IMR-90 (cell line): ENCODE results near the gene CALML4. TPM values are rescaled to one million over a fixed set of nuclear protein-coding genes. Genes with fewer than 3 reads are reported as not detected.

Source experiments
- ATAC-seq: fragments of 200-7000 bp; cut with Tn5 transposase; 2 replicates; pipeline ENCODE4 v1.9.1; 2020; ENCODE audit warnings: low read depth, mild to moderate bottlenecking, moderate library complexity
- BruUV-seq: library from RNA; stranded (reverse); fragments of 400-500 nt; replicated peaks from 2 replicates; lab custom pipeline; 2021; lab: Mats Ljungman, UMichigan
- CTCF ChIA-PET: fragments of 300-600 bp; formaldehyde crosslinking; extraction: SDS; loops from one replicate; lab custom pipeline; 2021; ENCODE audit warnings: antibody characterized with exemption; lab: Yijun Ruan, JAX
- POLR2A ChIA-PET: fragments of 300-600 bp; sonication (Branson Sonifier 250); formaldehyde crosslinking; loops from one replicate; lab custom pipeline; 2022; ENCODE audit warnings: antibody characterized with exemption; ENCODE audit not compliant: unreplicated experiment; lab: Charles Lee
- DNase-seq: peaks from one replicate; pipeline ENCODE4 v3.0.0; 2013
- H2AFZ ChIP-seq: replicated peaks from 2 replicates; pipeline ENCODE3; 2013; ENCODE audit warnings: low read length, mild to moderate bottlenecking; ENCODE audit not compliant: poor library complexity
- H2AK5ac ChIP-seq: 2 replicates; pipeline ENCODE4 v1.6.1; 2013; ENCODE audit warnings: low read depth, low read length, inconsistent platforms
- H2AK9ac ChIP-seq: replicated peaks from 2 replicates; pipeline ENCODE3; 2013; ENCODE audit warnings: mild to moderate bottlenecking, low read depth, low read length, moderate library complexity; ENCODE audit not compliant: poor library complexity
- H2BK120ac ChIP-seq: 2 replicates; pipeline ENCODE4 v1.6.1; 2013; ENCODE audit warnings: low read depth, low read length, inconsistent platforms
- H2BK15ac ChIP-seq: 3 replicates; pipeline ENCODE4 v1.6.1; 2013; ENCODE audit warnings: low read depth, low read length, inconsistent platforms
- H2BK20ac ChIP-seq: 2 replicates; pipeline ENCODE4 v1.6.1; 2013; ENCODE audit warnings: low read depth, mild to moderate bottlenecking, inconsistent platforms, low read length, moderate library complexity
- H2BK5ac ChIP-seq: 2 replicates; pipeline ENCODE4 v1.6.1; 2013; ENCODE audit warnings: mild to moderate bottlenecking, low read depth, low read length, inconsistent platforms; ENCODE audit not compliant: poor library complexity, severe bottlenecking
- H3K14ac ChIP-seq: replicated peaks from 2 replicates; pipeline ENCODE4 v1.6.1; 2013; ENCODE audit warnings: low read depth, low read length, inconsistent platforms
- H3K18ac ChIP-seq: 2 replicates; pipeline ENCODE4 v1.6.1; 2013; ENCODE audit warnings: low read depth, low read length, control low read depth
- H3K23ac ChIP-seq: 2 replicates; pipeline ENCODE4 v1.6.1; 2013; ENCODE audit warnings: low read depth, low read length, inconsistent platforms
- H3K27ac ChIP-seq: 2 replicates; pipeline ENCODE4 v1.5.1; 2013; ENCODE audit warnings: mild to moderate bottlenecking, control low read depth, low read length; ENCODE audit not compliant: insufficient read depth
- H3K27me3 ChIP-seq: 2 replicates; pipeline ENCODE4 v1.6.1; 2013; ENCODE audit warnings: low read length; ENCODE audit not compliant: control insufficient read depth, insufficient read depth
- H3K36me3 ChIP-seq: 2 replicates; pipeline ENCODE4 v1.6.1; 2013; ENCODE audit warnings: low read length, mixed read lengths; ENCODE audit not compliant: control insufficient read depth, insufficient read depth
- H3K4ac ChIP-seq: 2 replicates; pipeline ENCODE4 v1.6.1; 2013; ENCODE audit warnings: low read depth, low read length, inconsistent platforms
- H3K4me1 ChIP-seq: 2 replicates; pipeline ENCODE4 v1.6.1; 2013; ENCODE audit warnings: low read length, mixed read lengths; ENCODE audit not compliant: control insufficient read depth, insufficient read depth
- H3K4me2 ChIP-seq: 2 replicates; pipeline ENCODE4 v1.6.1; 2013; ENCODE audit warnings: low read depth, mild to moderate bottlenecking, control low read depth, low read length, moderate library complexity
- H3K4me3 ChIP-seq: 2 replicates; pipeline ENCODE4 v1.5.1; 2013; ENCODE audit warnings: low read depth, mild to moderate bottlenecking, control low read depth, low read length, moderate library complexity; ENCODE audit not compliant: insufficient read depth
- H3K56ac ChIP-seq: 2 replicates; pipeline ENCODE4 v1.6.1; 2013; ENCODE audit warnings: low read length, inconsistent platforms; ENCODE audit not compliant: insufficient read depth; ENCODE audit errors: extremely low read depth
- H3K79me1 ChIP-seq, 2 experiments: 2 replicates each; pipeline ENCODE4 v1.6.1; 2013; ENCODE audit warnings: low read length in 2 of 2, inconsistent platforms in 1 of 2, low read depth in 1 of 2
- H3K9ac ChIP-seq: 2 replicates; pipeline ENCODE4 v1.6.1; 2013; ENCODE audit warnings: low read depth, low read length, control low read depth
- H3K9me1 ChIP-seq: 2 replicates; pipeline ENCODE4 v1.6.1; 2013; ENCODE audit warnings: low read length, inconsistent platforms; ENCODE audit not compliant: insufficient read depth
- H3K9me3 ChIP-seq: 2 replicates; pipeline ENCODE4 v1.6.1; 2013; ENCODE audit warnings: low read length; ENCODE audit not compliant: control insufficient read depth, insufficient read depth
- H4K20me1 ChIP-seq: 2 replicates; pipeline ENCODE4 v1.6.1; 2013; ENCODE audit warnings: low read length, inconsistent platforms; ENCODE audit not compliant: insufficient read depth
- H4K5ac ChIP-seq: 2 replicates; pipeline ENCODE4 v1.6.1; 2013; ENCODE audit warnings: mild to moderate bottlenecking, low read depth, low read length, control low read depth
- H4K8ac ChIP-seq, 2 experiments: 2 replicates each; pipeline ENCODE4 v1.6.1; 2013; ENCODE audit warnings: low read depth in 2 of 2, low read length in 2 of 2, control low read depth in 1 of 2, inconsistent platforms in 1 of 2
- H4K91ac ChIP-seq: 2 replicates; pipeline ENCODE4 v1.6.1; 2013; ENCODE audit warnings: low read depth, low read length, inconsistent platforms; ENCODE audit not compliant: insufficient read depth
- FOS ChIP-seq: fragments of 150-350 bp; IDR thresholded peaks from 2 replicates; pipeline ENCODE4 v1.6.1; 2016; ENCODE audit warnings: low read depth, low read length
- MAFK ChIP-seq: IDR thresholded peaks from 2 replicates; pipeline ENCODE4 v1.6.1; 2012; ENCODE audit warnings: low read depth, low read length, improper control_type of control experiment
- WGBS, 2 experiments: methylation state at CpG; one replicate each; pipeline versions ENCODE4 v1.1.5 to v1.1.7; 2013; ENCODE audit warnings: missing lambda C conversion rate in 2 of 2; ENCODE audit not compliant: insufficient read length in 1 of 2; ENCODE audit errors: extremely low coverage in 2 of 2; 5-methylcytosine and 5-hydroxymethylcytosine counted together
- dilution Hi-C: fragments of 300-500 bp; cut with HindIII; formaldehyde crosslinking; loops from one replicate; pipeline ENCODE4 v1.14.3; 2018; ENCODE audit warnings: low sequenced_read_pairs; ENCODE audit not compliant: unreplicated experiment
- in situ Hi-C: fragments of 300-500 bp; cut with MboI; formaldehyde crosslinking; loops from 3 replicates; pipeline ENCODE4 v1.14.3; 2019; ENCODE audit warnings: low sequenced_read_pairs, inconsistent platforms, mixed read lengths
- intact Hi-C: fragments of 100-400 bp; cut with micrococcal nuclease; formaldehyde crosslinking; loops from 2 replicates; pipeline ENCODE4 v1.10.0; 2022
- polyA plus RNA-seq, 3 experiments: library from polyadenylated mRNA; depleted of rRNA; stranded (reverse); fragments of >200 nt; gene quantifications; 2 replicates each; pipeline ENCODE4 v1.2.3, GENCODE V29; 2012; ENCODE audit warnings: low replicate concordance in 1 of 3
- total RNA-seq: library from RNA; depleted of rRNA; stranded (reverse); fragments of >200 nt; gene quantifications from 2 replicates; pipeline ENCODE4 v1.2.3, GENCODE V29; 2012

CALML4 gene
- total and polyA plus RNA-seq, 2 of the 4 experiments (the other 2 are of a cell fraction), result 0.36 to 1.3 TPM

- CTCF ChIA-PET, result interaction anchor here (0.6 kb wide), 1 partner anchor 98 kb away, joined by 3 read pairs; no protein-coding TSS in a partner anchor
- Histone ChIP-seq H3K9me1 (no peaks in the 10 kb centered on the region), H4K5ac (no peak overlapping the region), H2AFZ (no peak overlapping the region), H3K4me2 (no peak overlapping the region), H2BK5ac (peak overlapping the region; percentile 13), H4K91ac (no peak overlapping the region), H4K20me1 (peaks cover 3% of the 10 kb centered on the region; the same call in 1 of the 2 replicates), H2BK120ac (no peak overlapping the region), H3K27ac (no peak overlapping the region; the same call in 1 of the 2 replicates), H3K18ac (no peak overlapping the region), H3K23ac (no peak overlapping the region), H3K4me3 (no peak overlapping the region), H3K36me3 (peaks cover 11% of the 10 kb centered on the region; the same call in 1 of the 2 replicates), H2AK9ac (no peak overlapping the region), H3K27me3 (no peaks in the 10 kb centered on the region), H3K79me1 (peaks cover 0 to 27% of the 10 kb centered on the region in 2 experiments; a peak in 3 of 4 replicates), H2AK5ac (no peak overlapping the region), H4K8ac (no peak overlapping the region), H3K4me1 (peaks cover 4% of the 10 kb centered on the region; the same call in 1 of the 2 replicates), H2BK15ac (no peak overlapping the region), H3K9me3 (no peaks in the 10 kb centered on the region), H3K4ac (no peak overlapping the region), H3K9ac (no peak overlapping the region), H2BK20ac (no peak overlapping the region), H3K56ac (no peak overlapping the region), H3K14ac (no peak overlapping the region)
- WGBS, 2 experiments, result no CpG with 5 or more reads among the region's 1 CpG
- in situ Hi-C loops, result loop anchor here (10.0 kb wide), 1 partner anchor 285 kb away; no protein-coding TSS in a partner anchor
- TF ChIP-seq MAFK (peak; percentile 58), FOS (no peak)
- dilution Hi-C loops, result no loop called here
- intact Hi-C loops, result no loop called here
- no peak for DNase-seq
- BruUV-seq, result no TSS peak
- ATAC-seq, result no peak
- POLR2A ChIA-PET, result no interaction called here
These were observed 54.9 kb downstream of the CALML4 start for GRCh38 chr15:68150187-68150586.
